AG09309 (cell line): ENCODE results near the gene ZP2.

Source experiments
- DNase-seq: peaks from one replicate; pipeline ENCODE4 v3.0.0-alpha.2; 2010; ENCODE audit warnings: low read depth
- H3K4me3 ChIP-seq: 2 replicates; pipeline ENCODE4 v1.5.1; 2011; ENCODE audit warnings: mild to moderate bottlenecking, low read depth, low read length, moderate library complexity; ENCODE audit not compliant: control insufficient read depth
- TF ChIP-seq, protein P1 (sequence below): IDR thresholded peaks from 2 replicates; pipeline ENCODE4 v1.5.1; 2011; ENCODE audit warnings: mild to moderate bottlenecking, low read depth, low read length, inconsistent platforms; ENCODE audit not compliant: insufficient read depth, control insufficient read depth; ENCODE audit errors: missing control alignments

ZP2 gene

DNA sequence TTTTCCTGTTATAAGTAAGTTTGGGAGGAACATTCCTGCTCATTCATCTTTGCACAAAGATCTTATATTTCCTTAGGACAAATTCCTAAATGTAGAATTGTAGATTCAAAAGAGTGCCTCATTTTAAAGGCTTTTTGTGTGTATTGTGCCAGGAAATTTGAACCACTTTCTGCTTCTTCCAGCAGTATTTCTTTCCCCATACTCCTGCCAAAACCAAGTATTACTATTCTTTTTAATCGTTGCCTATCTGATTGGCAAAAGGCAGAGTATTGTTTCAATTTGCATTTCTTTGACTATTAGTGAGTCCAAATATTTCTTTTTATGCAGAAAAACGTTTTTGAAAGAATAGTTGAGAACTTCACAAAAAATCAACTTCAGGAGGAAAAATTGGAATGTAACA lies 31.4 kb upstream of the ZP2 start:
- TF ChIP-seq, protein P1, sequence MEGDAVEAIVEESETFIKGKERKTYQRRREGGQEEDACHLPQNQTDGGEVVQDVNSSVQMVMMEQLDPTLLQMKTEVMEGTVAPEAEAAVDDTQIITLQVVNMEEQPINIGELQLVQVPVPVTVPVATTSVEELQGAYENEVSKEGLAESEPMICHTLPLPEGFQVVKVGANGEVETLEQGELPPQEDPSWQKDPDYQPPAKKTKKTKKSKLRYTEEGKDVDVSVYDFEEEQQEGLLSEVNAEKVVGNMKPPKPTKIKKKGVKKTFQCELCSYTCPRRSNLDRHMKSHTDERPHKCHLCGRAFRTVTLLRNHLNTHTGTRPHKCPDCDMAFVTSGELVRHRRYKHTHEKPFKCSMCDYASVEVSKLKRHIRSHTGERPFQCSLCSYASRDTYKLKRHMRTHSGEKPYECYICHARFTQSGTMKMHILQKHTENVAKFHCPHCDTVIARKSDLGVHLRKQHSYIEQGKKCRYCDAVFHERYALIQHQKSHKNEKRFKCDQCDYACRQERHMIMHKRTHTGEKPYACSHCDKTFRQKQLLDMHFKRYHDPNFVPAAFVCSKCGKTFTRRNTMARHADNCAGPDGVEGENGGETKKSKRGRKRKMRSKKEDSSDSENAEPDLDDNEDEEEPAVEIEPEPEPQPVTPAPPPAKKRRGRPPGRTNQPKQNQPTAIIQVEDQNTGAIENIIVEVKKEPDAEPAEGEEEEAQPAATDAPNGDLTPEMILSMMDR: no peak
- no peak for DNase-seq
- H3K4me3 ChIP-seq: no peak overlapping the region

DNA sequence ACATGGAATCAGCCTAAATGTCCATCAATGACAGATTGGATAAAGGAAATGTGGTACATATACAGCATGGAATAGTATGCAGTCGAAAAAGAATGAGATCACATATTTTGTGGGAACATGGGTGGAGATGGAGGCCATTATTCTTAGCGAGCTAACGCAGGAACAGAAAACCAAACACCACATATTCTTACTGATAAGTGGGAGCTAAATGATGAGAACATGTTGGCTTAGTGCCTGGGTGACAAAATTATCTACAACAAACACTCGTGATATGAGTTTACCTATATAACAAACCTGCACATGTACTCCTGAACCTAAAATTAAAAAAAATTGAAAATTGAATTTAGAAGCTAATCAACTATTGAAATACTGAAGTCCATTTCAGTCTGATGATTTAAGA lies 28.3 kb upstream of the ZP2 start:
- TF ChIP-seq, protein P1: no peak
- H3K4me3 ChIP-seq: no peak overlapping the region
- no peak for DNase-seq

DNA sequence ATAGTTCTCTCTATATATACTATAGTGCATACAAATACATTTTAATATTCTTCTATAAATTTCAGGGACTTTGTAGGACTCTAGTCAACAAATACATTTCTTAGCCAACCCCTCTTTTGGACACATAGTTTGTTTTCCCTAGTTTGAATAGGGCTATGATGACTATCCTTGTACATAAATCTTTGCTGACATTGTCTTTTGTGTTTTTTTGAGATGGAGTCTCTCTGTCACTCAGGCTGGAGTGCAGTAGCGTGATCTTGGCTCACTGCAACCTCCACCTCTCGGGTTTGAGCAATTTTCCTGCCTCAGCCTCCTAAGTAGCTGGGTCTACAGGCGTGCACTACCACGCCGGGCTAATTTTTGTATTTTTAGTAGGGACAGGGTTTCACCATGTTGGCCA lies 25.5 kb upstream of the ZP2 start:
- TF ChIP-seq, protein P1: no peak
- no peak overlapping the region for H3K4me3 ChIP-seq
- no peak for DNase-seq

DNA sequence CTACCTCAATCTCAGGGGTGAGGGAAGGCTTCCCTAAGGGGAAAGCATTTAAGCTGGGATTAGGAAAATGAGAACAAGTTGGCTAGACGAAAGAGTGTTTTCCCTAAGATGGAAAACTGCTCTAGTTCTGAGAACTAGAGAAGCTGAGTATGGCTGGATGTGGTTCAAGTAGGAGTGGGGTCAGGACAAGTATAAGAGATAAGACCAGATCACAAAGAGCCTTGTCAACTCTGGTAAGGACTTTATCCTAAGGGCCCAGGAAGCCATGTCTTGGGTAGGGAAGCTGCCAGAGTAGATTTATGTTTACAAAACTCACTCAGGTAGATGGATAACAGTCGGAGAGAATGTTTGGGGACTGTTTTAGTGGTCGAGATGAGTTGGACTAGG lies 23.8 kb upstream of the ZP2 start:
- no peak for DNase-seq
- no peak overlapping the region for H3K4me3 ChIP-seq
- TF ChIP-seq, protein P1: no peak

DNA sequence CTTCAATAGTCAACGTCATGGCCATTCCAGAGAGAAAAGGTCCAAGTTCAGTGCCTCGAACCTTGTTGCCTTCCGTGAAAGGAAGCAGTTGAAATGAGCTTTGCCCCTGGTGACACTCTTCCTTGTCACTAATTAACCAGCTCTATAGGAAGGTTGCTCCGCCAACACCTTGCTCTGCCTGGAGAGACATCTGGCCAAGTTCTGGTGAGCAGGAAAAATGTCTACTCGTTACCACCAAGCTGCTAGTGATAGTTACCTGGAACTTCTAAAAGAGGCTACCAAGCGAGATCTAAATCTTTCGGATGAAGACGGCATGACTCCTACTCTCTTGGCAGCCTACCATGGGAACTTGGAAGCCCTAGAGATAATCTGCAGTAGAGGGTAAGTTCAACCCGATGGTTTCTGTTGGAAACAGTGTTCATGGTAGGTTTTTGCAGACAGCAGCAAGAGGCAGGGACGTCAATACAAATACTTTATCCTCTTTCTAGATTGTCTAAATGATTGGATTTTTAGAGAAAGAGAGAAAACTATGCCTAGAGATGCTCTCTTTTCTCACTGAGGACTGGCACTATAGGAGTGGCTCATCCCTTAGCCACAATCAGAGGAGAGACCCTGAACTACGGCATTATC lies 22.3 kb upstream of the ZP2 start, which contains the start of gene ANKS4B:
Gene ANKS4B (plus strand): TSS at position 179 of the 630 bp plus-strand sequence. CDS start 39 bp downstream, at position 218.
- TF ChIP-seq, protein P1: no peak
- no peak within 1 kb of the TSS for H3K4me3 ChIP-seq
- no peak for DNase-seq

DNA sequence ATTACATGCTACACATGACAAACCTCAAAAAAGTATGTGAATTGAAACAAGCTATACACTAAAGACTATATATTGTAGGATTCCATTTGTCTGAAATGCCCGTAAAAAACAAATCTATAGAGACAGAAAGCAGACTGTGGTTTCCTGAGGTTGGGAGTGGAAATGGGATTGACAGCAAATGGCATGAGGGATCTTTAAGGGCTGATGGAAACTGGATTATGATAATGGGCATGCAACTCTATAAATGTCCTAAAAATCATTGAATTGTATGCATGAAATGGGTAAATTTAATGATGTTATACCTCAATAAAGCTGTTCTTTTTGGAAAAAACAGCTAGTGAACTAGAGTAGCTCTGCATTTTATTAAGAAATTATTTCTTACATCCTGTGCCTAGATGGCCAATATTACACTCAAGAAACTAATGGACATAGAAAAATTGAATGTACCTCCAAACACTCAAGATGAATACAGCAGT lies 21.7 kb upstream of the ZP2 start:
- no peak overlapping the region for H3K4me3 ChIP-seq
- DNase-seq: no peak
- TF ChIP-seq, protein P1: no peak
